OCI-LY3 (cell line): Measurements from ENCODE around the gene PREP.

ENCODE experiments used
- H2AFZ ChIP-seq: fragments of 200-600, 300-600 bp; shearing (Covaris generic); 2 replicates; pipeline ENCODE4 v1.6.0; 2014; ENCODE audit warnings: antibody characterized with exemption, low read depth, low read length
- H3K27ac ChIP-seq: fragments of 200-600, 300-600 bp; sonication (generic); 2 replicates; pipeline ENCODE4 v1.5.1; 2014; ENCODE audit warnings: mild to moderate bottlenecking, low read length, moderate library complexity, mixed read lengths
- H3K27me3 ChIP-seq: fragments of 200-600, 300-600 bp; sonication (generic); 2 replicates; pipeline ENCODE4 v1.6.1; 2014; ENCODE audit warnings: low read depth, low read length, mixed read lengths
- H3K36me3 ChIP-seq: fragments of 200-600, 300-600 bp; sonication (generic); replicated peaks from 2 replicates; pipeline ENCODE3; 2014; ENCODE audit warnings: low read depth, low read length, mixed read lengths
- H3K4me1 ChIP-seq: fragments of 300-600, 200-600 bp; sonication (generic); 2 replicates; pipeline ENCODE4 v1.6.1; 2014; ENCODE audit warnings: low read length, mixed read lengths
- H3K4me2 ChIP-seq: fragments of 200-600, 300-600 bp; sonication (generic); 2 replicates; pipeline ENCODE4 v1.6.1; 2014; ENCODE audit warnings: low read length, mixed read lengths
- H3K4me3 ChIP-seq: fragments of 300-600, 200-600 bp; sonication (generic); 2 replicates; pipeline ENCODE4 v1.5.1; 2014; ENCODE audit warnings: antibody characterized with exemption, mild to moderate bottlenecking, low read length, moderate library complexity
- H3K79me2 ChIP-seq: fragments of 300-600, 200-600 bp; shearing (Covaris generic); 2 replicates; pipeline ENCODE4 v1.6.1; 2014; ENCODE audit warnings: mild to moderate bottlenecking, low read length, mixed read lengths
- H3K9ac ChIP-seq: fragments of 300-600, 200-600 bp; shearing (Covaris generic); 2 replicates; pipeline ENCODE4 v1.6.0; 2014; ENCODE audit warnings: mild to moderate bottlenecking, low read length, moderate library complexity
- H3K9me3 ChIP-seq: fragments of 200-600, 300-600 bp; shearing (Covaris generic); 2 replicates; pipeline ENCODE4 v1.6.1; 2014; ENCODE audit warnings: low read length, mixed read lengths; ENCODE audit not compliant: insufficient read depth
- H4K20me1 ChIP-seq: fragments of 200-600, 300-600 bp; sonication (generic); 2 replicates; pipeline ENCODE4 v1.6.1; 2016; ENCODE audit warnings: low read length, mixed read lengths; ENCODE audit not compliant: insufficient read depth
- CTCF ChIP-seq: fragments of 200-600, 300-600 bp; sonication (generic); IDR thresholded peaks from 2 replicates; pipeline ENCODE4 v1.5.1; 2014; ENCODE audit warnings: antibody characterized with exemption, low read length, low read depth
- EZH2phosphoT487 ChIP-seq: fragments of 200-600 bp; shearing (Covaris generic); IDR thresholded peaks from 2 replicates; pipeline ENCODE4 v1.6.1; 2018; ENCODE audit warnings: antibody characterized with exemption, mixed run types, low read depth

PREP gene

GRCh38 chr6:105432797-105433196 lies 29.9 kb upstream of the PREP start:
- Histone ChIP-seq H3K9me3 (no peaks in the 10 kb centered on the region), H3K36me3 (no peaks in the 10 kb centered on the region), H3K27ac (no peak overlapping the region), H3K4me3 (no peak overlapping the region), H3K4me2 (0 out of 2 replicates have a peak overlapping the region, but pooled peaks have one; percentile 6), H3K27me3 (no peaks in the 10 kb centered on the region), H4K20me1 (no peaks in the 10 kb centered on the region), H3K9ac (no peak overlapping the region), H2AFZ (no peak overlapping the region), H3K4me1 (peaks cover 20% of the 10 kb centered on the region), H3K79me2 (no peaks in the 10 kb centered on the region)
- TF ChIP-seq CTCF (no peak), EZH2phosphoT487 (no peak)

GRCh38 chr6:105431226-105431625 lies 28.3 kb upstream of the PREP start:
- Histone ChIP-seq H4K20me1 (no peaks in the 10 kb centered on the region), H3K79me2 (no peaks in the 10 kb centered on the region), H3K9me3 (no peaks in the 10 kb centered on the region), H3K27ac (no peak overlapping the region), H3K4me2 (peak overlapping the region; percentile 63), H2AFZ (0 out of 2 replicates have a peak overlapping the region, but pooled peaks have one; percentile 66), H3K4me1 (peaks cover 16% of the 10 kb centered on the region), H3K27me3 (no peaks in the 10 kb centered on the region), H3K9ac (0 out of 2 replicates have a peak overlapping the region, but pooled peaks have one; percentile 10), H3K36me3 (no peaks in the 10 kb centered on the region), H3K4me3 (peak overlapping the region; percentile 44; the same call in 1 of the 2 replicates)
- TF ChIP-seq EZH2phosphoT487: no peak
- TF ChIP-seq CTCF: peak; percentile 59

DNA sequence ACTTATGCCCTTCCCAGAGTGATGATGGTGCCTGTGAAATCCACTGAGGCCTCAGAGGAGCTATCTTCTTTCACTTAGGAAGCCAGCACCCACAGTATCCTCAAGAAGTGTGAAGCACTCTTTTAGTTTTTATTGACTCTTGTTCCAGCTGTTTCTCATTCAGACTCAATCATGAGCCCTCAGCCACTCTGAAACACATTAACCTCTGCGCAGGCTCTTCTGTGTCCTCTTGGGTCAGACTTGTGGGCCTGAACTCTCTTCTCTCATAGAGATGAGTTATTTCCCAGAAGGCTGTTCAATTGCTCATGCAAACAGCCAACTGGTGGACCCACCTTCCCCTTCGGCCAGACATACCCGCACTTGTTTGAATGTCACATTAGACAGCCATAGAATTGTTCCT lies 27.8 kb upstream of the PREP start:
- Histone ChIP-seq H3K4me1 (peaks cover 16% of the 10 kb centered on the region), H3K27me3 (no peaks in the 10 kb centered on the region), H3K9ac (no peak overlapping the region), H3K27ac (no peak overlapping the region), H3K9me3 (no peaks in the 10 kb centered on the region), H3K4me3 (no peak overlapping the region), H3K4me2 (no peak overlapping the region; the same call in 1 of the 2 replicates), H3K79me2 (no peaks in the 10 kb centered on the region), H2AFZ (no peak overlapping the region), H3K36me3 (no peaks in the 10 kb centered on the region), H4K20me1 (no peaks in the 10 kb centered on the region)
- TF ChIP-seq EZH2phosphoT487 (no peak), CTCF (no peak)

DNA sequence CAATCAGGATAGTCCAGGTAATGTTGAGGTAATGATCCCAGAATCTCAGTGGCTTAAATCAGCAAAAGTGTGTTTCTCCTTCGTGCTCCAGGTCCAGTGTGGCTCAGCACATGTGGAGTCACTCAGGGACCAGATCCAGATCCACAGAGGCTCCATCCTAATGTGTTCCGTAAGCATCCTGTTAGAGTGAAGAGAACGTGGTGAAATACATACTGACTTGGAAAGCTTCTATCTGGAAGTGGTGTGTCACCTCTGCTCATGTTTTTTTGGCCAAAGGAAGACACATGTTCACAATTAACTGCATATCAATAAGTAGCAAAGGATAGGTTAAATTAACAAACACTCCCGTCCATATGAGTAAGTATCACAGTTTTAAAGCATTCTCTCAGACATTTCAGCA lies 26.8 kb upstream of the PREP start:
- Histone ChIP-seq H3K9ac (no peak overlapping the region), H3K27me3 (no peaks in the 10 kb centered on the region), H3K79me2 (no peaks in the 10 kb centered on the region), H3K9me3 (no peaks in the 10 kb centered on the region), H4K20me1 (no peaks in the 10 kb centered on the region), H2AFZ (no peak overlapping the region), H3K27ac (no peak overlapping the region), H3K4me3 (no peak overlapping the region), H3K36me3 (no peaks in the 10 kb centered on the region), H3K4me1 (peaks cover 16% of the 10 kb centered on the region), H3K4me2 (no peak overlapping the region)
- TF ChIP-seq CTCF (no peak), EZH2phosphoT487 (no peak)
